ENCODE measurements around the gene FUZ.

- TF ChIP-seq POLR2A (IDR thresholded peaks at IDR 0.05; ENCODE audit: low read depth, low read length) (no peak), CTCF (conservative IDR thresholded peaks at IDR 0.05; ENCODE audit: low read depth, low read length) (peak; percentile 38), NFE2L2 (IDR thresholded peaks at IDR 0.05; ENCODE audit: low read depth, low read length) (no peak), RAD21 (IDR thresholded peaks at IDR 0.05; ENCODE audit: low read length) (peak; percentile 25; the same call in 1 of the 2 replicates), BHLHE40 (IDR thresholded peaks at IDR 0.05; ENCODE audit: low read depth, low read length) (no peak)
Observed at GRCh38 chr19:49801966-49802661, 11.0 kb downstream of the FUZ start.

Data from IMR-90 (cell line).